SW480 (cell line): ENCODE measurements around the gene F13A1.

ENCODE experiments used
- DNase-seq: peaks from one replicate; pipeline ENCODE4 v3.0.0-alpha.2; 2016; ENCODE audit warnings: low spot score

F13A1 gene

GRCh38 chr6:6191909-6192308, 128.6 kb downstream of the F13A1 start:
- no peak for DNase-seq

- no peak for DNase-seq
These were observed 129.0 kb downstream of the F13A1 start for GRCh38 chr6:6191476-6191875.

- no peak for DNase-seq
These were observed 139.8 kb downstream of the F13A1 start for GRCh38 chr6:6180684-6181083.

GRCh38 chr6:6179858-6180623, 140.4 kb downstream of the F13A1 start:
- DNase-seq = no peak

- no peak for DNase-seq
These were observed 141.7 kb downstream of the F13A1 start for GRCh38 chr6:6178795-6179194.

GRCh38 chr6:6177754-6178153, 142.7 kb downstream of the F13A1 start:
- DNase-seq = no peak

GRCh38 chr6:6176586-6177228, 143.8 kb downstream of the F13A1 start:
- no peak for DNase-seq

- DNase-seq = no peak
These were observed 144.3 kb downstream of the F13A1 start for GRCh38 chr6:6176127-6176526.

- DNase-seq = no peak
These were observed 151.3 kb downstream of the F13A1 start for GRCh38 chr6:6169141-6169540.

GRCh38 chr6:6166064-6166463, 154.4 kb downstream of the F13A1 start:
- no peak for DNase-seq

GRCh38 chr6:6164367-6164766, 156.1 kb downstream of the F13A1 start:
- no peak for DNase-seq

- no peak for DNase-seq
These were observed 166.1 kb downstream of the F13A1 start for GRCh38 chr6:6154335-6154734.

- no peak for DNase-seq
These were observed 168.4 kb downstream of the F13A1 start for GRCh38 chr6:6152060-6152459.

GRCh38 chr6:6148192-6148815, 172.2 kb downstream of the F13A1 start:
- no peak for DNase-seq

- DNase-seq = no peak
These were observed 188.9 kb downstream of the F13A1 start for GRCh38 chr6:6131492-6132109.

- no peak for DNase-seq
These were observed 195.0 kb downstream of the F13A1 start for GRCh38 chr6:6125495-6125894.

- DNase-seq = no peak
These were observed 196.7 kb downstream of the F13A1 start for GRCh38 chr6:6123803-6124202.

- DNase-seq = no peak
These were observed 198.5 kb downstream of the F13A1 start for GRCh38 chr6:6121943-6122342.

- peak; percentile 8 for DNase-seq
These were observed 214.9 kb downstream of the F13A1 start for GRCh38 chr6:6105472-6106036.
